PFSK-1 (cell line): ENCODE measurements around the gene SERPINB8.

Experiments
- FOXP2 ChIP-seq: optimal IDR thresholded peaks from 2 replicates; pipeline ENCODE3; 2011; ENCODE audit warnings: borderline replicate concordance, control low read depth, inconsistent platforms; ENCODE audit not compliant: insufficient read depth; ENCODE audit errors: extremely low read length, extremely low read depth
- POLR2AphosphoS5 ChIP-seq: IDR thresholded peaks from 2 replicates; pipeline ENCODE4 v1.6.1; 2012; ENCODE audit warnings: low read depth, mild to moderate bottlenecking, control low read depth, low read length, moderate library complexity
- REST ChIP-seq, 2 experiments: IDR thresholded peaks; 2 replicates each; pipeline versions ENCODE4 v1.6.1 to v1.8.0; 2011 to 2012; ENCODE audit warnings: low read depth in 2 of 2, low read length in 2 of 2, control low read depth in 1 of 2, inconsistent platforms in 1 of 2, mild to moderate bottlenecking in 1 of 2, moderate library complexity in 1 of 2; ENCODE audit not compliant: insufficient read depth in 1 of 2
- SIN3A ChIP-seq: IDR thresholded peaks from 2 replicates; pipeline ENCODE4 v1.6.1; 2012; ENCODE audit warnings: mild to moderate bottlenecking, low read length, moderate library complexity, borderline replicate concordance; ENCODE audit not compliant: insufficient read depth
- TAF1 ChIP-seq: IDR thresholded peaks from 2 replicates; pipeline ENCODE4 v1.6.1; 2012; ENCODE audit warnings: low read length, control low read depth, borderline replicate concordance; ENCODE audit not compliant: insufficient read depth

The SERPINB8 gene

GRCh38 chr18:63947051-63947790 is 22.7 kb upstream of the SERPINB8 start:
- no peak for TF ChIP-seq SIN3A
- TF ChIP-seq REST (IDR thresholded peaks at IDR 0.05; ENCODE audit: insufficient read depth in 1 of 2, low read depth in 2 of 2, low read length in 2 of 2), result no peak
- TF ChIP-seq TAF1, result no peak
- no peak for TF ChIP-seq POLR2AphosphoS5
- no peak for TF ChIP-seq FOXP2

- no peak for TF ChIP-seq REST (IDR thresholded peaks at IDR 0.05; ENCODE audit: insufficient read depth in 1 of 2, low read depth in 2 of 2, low read length in 2 of 2)
- TF ChIP-seq FOXP2, result no peak
- no peak for TF ChIP-seq POLR2AphosphoS5
- no peak for TF ChIP-seq TAF1
- no peak for TF ChIP-seq SIN3A
These were observed 20.7 kb upstream of the SERPINB8 start, which contains the start of gene HMSD for GRCh38 chr18:63949068-63949737. Gene HMSD, plus strand, starts transcription at chr18:63949301. Its CDS starts 4,155 bp downstream, at chr18:63953456.

- TF ChIP-seq POLR2AphosphoS5 (no peak), TAF1 (no peak), SIN3A (no peak), FOXP2 (no peak), REST (IDR thresholded peaks at IDR 0.05; ENCODE audit: insufficient read depth in 1 of 2, low read depth in 2 of 2, low read length in 2 of 2) (no peak)
These were observed 18.6 kb upstream of the SERPINB8 start for GRCh38 chr18:63951302-63951705.

GRCh38 chr18:63953811-63954210 is 16.1 kb upstream of the SERPINB8 start:
- TF ChIP-seq SIN3A, result no peak
- TF ChIP-seq TAF1, result no peak
- TF ChIP-seq POLR2AphosphoS5, result no peak
- no peak for TF ChIP-seq FOXP2
- TF ChIP-seq REST (IDR thresholded peaks at IDR 0.05; ENCODE audit: insufficient read depth in 1 of 2, low read depth in 2 of 2, low read length in 2 of 2), result no peak
